Right ventricle myocardium superior (tissue), 1 donor: ENCODE results near the gene SOWAHD. TPM values are rescaled to one million over a fixed set of nuclear protein-coding genes. Genes with fewer than 3 reads are reported as not detected.
"Not testable (repeated sequence)": the region's sequence is repeated elsewhere in the genome, so short reads cannot be mapped to it uniquely, and the experiment has no call there.

ENCODE experiments used
- ATAC-seq: fragments of 200-7000 bp; cut with Tn5 transposase; one replicate; pipeline ENCODE4 v1.9.1; 2020; ENCODE audit warnings: mild to moderate bottlenecking; ENCODE audit not compliant: poor library complexity
- DNase-seq: peaks from one replicate; pipeline ENCODE4 v3.0.0-alpha.2; 2020
- intact Hi-C: fragments of 100-400 bp; cut with DNase I; formaldehyde crosslinking; loops from one replicate; pipeline ENCODE4 v1.11.2; 2022
- total RNA-seq: library from RNA; stranded (reverse); fragmentation: NEBNext Ultra II Directional; extraction: Animal tissue kit (Norgen Biotek cat#: 25700); gene quantifications from one replicate; pipeline ENCODE4 v1.2.1, GENCODE V29; 2021
- donor health status: DM: no; HTN: yes; CAD: no; lungs with severe emphysema.

SOWAHD gene
- total RNA-seq, 1 donor from 2014 or later: 0.51 TPM

DNA sequence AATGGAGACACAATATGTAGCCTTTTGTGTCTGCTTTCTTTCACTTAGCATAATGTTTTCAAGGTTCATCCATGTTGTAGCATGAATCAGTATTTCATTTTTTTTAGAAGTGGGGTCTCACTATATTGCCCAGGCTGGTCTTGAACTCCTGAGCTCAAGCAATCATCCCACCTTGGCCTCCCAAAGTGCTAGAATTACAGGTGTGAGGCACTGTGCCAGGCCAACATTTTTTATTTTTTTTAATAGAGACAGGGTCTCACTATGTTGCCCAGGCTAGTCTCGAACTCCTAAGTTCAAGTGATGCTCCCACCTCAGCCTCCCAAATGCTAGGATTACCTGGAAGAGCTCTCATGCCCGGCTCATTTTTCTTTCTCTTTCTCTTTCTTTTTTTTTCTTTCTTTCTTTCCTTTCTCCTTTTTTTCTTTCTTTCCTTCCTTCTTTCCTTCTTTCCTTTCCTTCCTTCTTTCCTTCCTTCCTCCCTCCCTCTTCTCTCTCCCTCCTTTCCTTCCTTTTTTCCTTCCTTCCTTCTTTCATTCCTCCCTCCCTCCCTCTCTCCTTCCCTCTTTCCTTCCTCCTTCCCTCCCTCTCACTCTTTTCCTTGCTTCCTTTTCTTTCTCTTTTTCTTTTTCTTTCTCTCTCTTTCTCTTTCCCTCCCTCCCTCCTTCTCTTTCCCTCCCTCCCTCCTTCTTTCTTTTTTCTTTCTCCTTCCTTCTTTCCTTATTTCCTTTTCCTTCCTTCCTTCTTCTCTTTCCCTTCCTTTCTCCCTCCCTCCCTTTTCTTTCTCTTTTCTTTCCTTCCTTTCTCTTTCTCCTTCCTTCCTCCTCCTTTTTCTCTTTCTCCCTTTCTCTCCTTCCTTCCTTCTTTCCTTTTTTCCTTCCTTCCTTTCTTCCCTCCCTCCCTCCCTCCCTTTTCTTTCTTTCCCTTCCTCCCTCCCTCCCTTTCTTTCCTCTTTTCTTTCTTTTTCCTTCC is 43.1 kb downstream of the SOWAHD start:
- no peak for ATAC-seq
- intact Hi-C loops: no loop called here
- DNase-seq: no peak

DNA sequence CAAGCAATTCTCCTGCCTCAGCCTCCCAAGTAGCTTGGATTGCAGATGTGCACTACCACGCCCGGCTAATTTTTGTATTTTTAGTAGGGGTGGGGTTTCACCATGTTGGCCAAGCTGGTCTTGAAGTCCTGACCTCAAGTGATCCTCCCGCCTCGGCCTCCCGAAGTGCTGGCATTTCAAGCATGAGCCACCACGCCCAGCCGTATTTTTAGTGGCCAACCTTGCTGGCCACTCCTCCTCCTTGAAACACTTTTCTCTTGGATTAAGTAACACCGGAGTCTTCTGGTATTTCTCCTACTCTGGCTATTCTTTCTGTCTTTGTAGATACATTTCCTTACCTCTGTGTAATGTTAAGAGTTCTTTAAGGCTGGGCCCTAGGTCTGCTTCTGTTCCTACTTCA is 44.2 kb downstream of the SOWAHD start:
- DNase-seq (no peak), ATAC-seq (no peak)
- intact Hi-C loops: no loop called here

DNA sequence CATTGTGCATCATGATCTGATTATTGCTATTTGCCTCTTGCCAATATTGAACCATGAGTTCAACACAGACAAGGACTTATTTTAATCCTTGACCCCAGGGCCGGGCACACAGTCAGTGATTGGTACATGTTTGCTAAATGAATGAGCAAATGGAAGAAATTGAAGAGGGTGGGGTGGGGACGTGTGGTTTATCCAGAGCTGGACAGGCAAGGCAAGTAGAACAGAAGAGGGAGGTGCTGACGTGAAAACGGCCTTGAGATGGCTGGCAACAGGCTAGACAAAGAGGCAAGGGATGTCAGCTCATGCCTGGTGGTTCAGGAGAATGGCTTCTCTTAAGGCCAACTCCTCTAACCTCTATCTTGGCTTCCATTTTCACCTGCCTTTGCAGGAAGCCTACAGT is 50.1 kb downstream of the SOWAHD start:
- intact Hi-C loops, DNase-seq, ATAC-seq: not testable (repeated sequence)

DNA sequence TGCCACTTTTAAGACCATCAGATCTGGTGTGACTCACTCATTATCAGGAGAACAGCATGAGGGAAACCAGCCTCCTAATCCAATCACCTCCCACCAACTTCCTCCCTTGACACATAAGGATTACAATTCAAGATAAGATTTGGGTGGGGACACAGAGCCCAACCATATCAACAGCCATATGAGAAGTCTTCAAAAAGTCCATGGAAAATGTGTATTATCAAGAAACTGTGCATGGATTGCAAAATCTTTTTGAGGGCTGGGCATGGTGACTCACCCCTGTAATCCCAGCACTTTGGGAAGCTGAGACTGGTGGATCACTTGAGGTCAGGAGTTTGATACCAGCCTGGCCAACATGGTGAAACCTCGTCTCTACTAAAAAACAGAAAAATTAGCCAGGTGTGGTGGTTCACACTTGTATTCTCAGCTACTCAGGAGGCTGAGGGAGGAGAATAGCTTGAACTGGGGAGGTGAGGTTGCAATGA is 50.8 kb downstream of the SOWAHD start:
- ATAC-seq (no peak), DNase-seq (no peak)
- intact Hi-C loops: no loop called here

Other genes starting within 250 kb of the SOWAHD start
- 12.7 TPM for gene STEEP1, start 193.2 kb upstream of the SOWAHD start, total RNA-seq
- gene UBE2A, start 184.0 kb upstream of the SOWAHD start, total RNA-seq: 58.5 TPM
- 4.6 TPM for gene NKRF, start 152.2 kb upstream of the SOWAHD start, total RNA-seq
- gene SEPTIN6, start 65.4 kb upstream of the SOWAHD start, total RNA-seq: 6.6 TPM
- 1,035 TPM for gene RPL39, start 33.0 kb downstream of the SOWAHD start, total RNA-seq
- 3.3 TPM for gene UPF3B, start 94.4 kb downstream of the SOWAHD start, total RNA-seq
- gene RNF113A, start 113.1 kb downstream of the SOWAHD start, total RNA-seq: 9.2 TPM
- 715 TPM for gene NDUFA1, start 113.2 kb downstream of the SOWAHD start, total RNA-seq
- not detected for gene AKAP14, start 137.3 kb downstream of the SOWAHD start, total RNA-seq
- gene NKAP, start 185.2 kb downstream of the SOWAHD start, total RNA-seq: 3.6 TPM